HEK293 (cell line): ENCODE results near the gene CEBPG.

Experiments
- CTCF ChIA-PET: fragments of 350-600 bp; formaldehyde crosslinking; extraction: SDS; loops from one replicate; lab custom pipeline; 2021; ENCODE audit warnings: antibody characterized with exemption; lab: Yijun Ruan, JAX
- POLR2A ChIA-PET: fragments of 300-600 bp; formaldehyde crosslinking; extraction: SDS; loops from one replicate; lab custom pipeline; 2020; ENCODE audit warnings: antibody characterized with exemption, inconsistent platforms; lab: Yijun Ruan, JAX
- H3K27ac ChIP-seq: fragments of 200-500 bp; sonication (Bioruptor generic); 2 replicates; pipeline ENCODE4 v1.5.1; 2014; ENCODE audit warnings: low read depth, low read length, control low read depth, inconsistent platforms; ENCODE audit errors: extremely low read depth
- H3K36me3 ChIP-seq, 2 experiments: fragments of 200-500 bp in 1 of 2; sonication (Bioruptor generic) in 1 of 2; 1 replicate in 1 of 2; 2 replicates in 1 of 2; pipeline ENCODE4 v1.5.1; 2014 to 2017; ENCODE audit warnings: inconsistent platforms in 2 of 2, low read length in 2 of 2; ENCODE audit not compliant: control insufficient read depth in 2 of 2, insufficient read depth in 1 of 2
- H3K4me1 ChIP-seq: fragments of 200-500 bp; sonication (Bioruptor generic); 2 replicates; pipeline ENCODE4 v1.5.1; 2014; ENCODE audit warnings: mild to moderate bottlenecking, low read length, inconsistent platforms; ENCODE audit not compliant: control insufficient read depth, insufficient read depth
- H3K4me3 ChIP-seq: 2 replicates; pipeline ENCODE4 v1.5.1; 2011; ENCODE audit warnings: low read depth, mild to moderate bottlenecking, control low read depth, low read length, moderate library complexity
- H3K9me3 ChIP-seq: fragments of 200-500 bp; sonication (Bioruptor generic); 2 replicates; pipeline ENCODE4 v1.5.1; 2014; ENCODE audit warnings: low read depth, low read length, inconsistent platforms; ENCODE audit not compliant: control insufficient read depth, insufficient read depth
- GLIS1 ChIP-seq: fragments of 450-650 bp; formaldehyde crosslinking; IDR thresholded peaks from 2 replicates; pipeline ENCODE4 v1.5.1; 2016; ENCODE audit warnings: missing biosample characterization, missing genetic modification characterization
- GLIS2 ChIP-seq: fragments of 450-650 bp; formaldehyde crosslinking; IDR thresholded peaks from 2 replicates; pipeline ENCODE4 v1.5.1; 2016; ENCODE audit warnings: missing biosample characterization, missing genetic modification characterization
- IKZF3 ChIP-seq: fragments of 450-650 bp; IDR thresholded peaks from 2 replicates; pipeline ENCODE4 v1.5.0; 2018; ENCODE audit warnings: missing biosample characterization, mild to moderate bottlenecking, missing genetic modification characterization, moderate library complexity
- KLF7 ChIP-seq: fragments of 450-650 bp; formaldehyde crosslinking; IDR thresholded peaks from 2 replicates; pipeline ENCODE4 v1.5.1; 2016; ENCODE audit warnings: missing biosample characterization, missing genetic modification characterization, borderline replicate concordance
- KLF9 ChIP-seq: fragments of 450-650 bp; formaldehyde crosslinking; IDR thresholded peaks from 2 replicates; pipeline ENCODE4 v1.5.1; 2016; ENCODE audit warnings: missing biosample characterization, missing genetic modification characterization, low read depth
- SALL2 ChIP-seq: fragments of 450-650 bp; formaldehyde crosslinking; IDR thresholded peaks from 2 replicates; pipeline ENCODE4 v1.5.0; 2017; ENCODE audit warnings: missing biosample characterization, mild to moderate bottlenecking, missing genetic modification characterization, borderline replicate concordance
- ZBTB17 ChIP-seq: fragments of 450-650 bp; formaldehyde crosslinking; IDR thresholded peaks from 2 replicates; pipeline ENCODE4 v1.5.1; 2016; ENCODE audit warnings: missing biosample characterization, missing genetic modification characterization
- ZIC2 ChIP-seq: fragments of 450-650 bp; formaldehyde crosslinking; IDR thresholded peaks from 2 replicates; pipeline ENCODE4 v1.5.1; 2016; ENCODE audit warnings: missing biosample characterization, missing genetic modification characterization
- ZNF510 ChIP-seq: fragments of 450-650 bp; formaldehyde crosslinking; IDR thresholded peaks from 2 replicates; pipeline ENCODE4 v1.5.1; 2018; ENCODE audit warnings: mild to moderate bottlenecking, missing genetic modification characterization, missing biosample characterization; ENCODE audit not compliant: insufficient replicate concordance
- ZNF600 ChIP-seq: fragments of 450-650 bp; formaldehyde crosslinking; IDR thresholded peaks from 2 replicates; pipeline ENCODE4 v1.5.1; 2016; ENCODE audit warnings: missing biosample characterization, missing genetic modification characterization
- ZNF610 ChIP-seq: fragments of 450-650 bp; formaldehyde crosslinking; IDR thresholded peaks from 2 replicates; pipeline ENCODE4 v1.5.1; 2016; ENCODE audit warnings: missing biosample characterization, missing genetic modification characterization, borderline replicate concordance
- TF ChIP-seq, protein P1 (sequence below): fragments of 450-650 bp; formaldehyde crosslinking; IDR thresholded peaks from 2 replicates; pipeline ENCODE4 v1.5.1; 2016; ENCODE audit warnings: missing biosample characterization, missing genetic modification characterization
- TF ChIP-seq, protein P2 (sequence below): fragments of 450-650 bp; formaldehyde crosslinking; IDR thresholded peaks from 2 replicates; pipeline ENCODE4 v1.5.1; 2016; ENCODE audit warnings: missing biosample characterization, missing genetic modification characterization
- TF ChIP-seq, protein P3 (sequence below): fragments of 450-650 bp; formaldehyde crosslinking; IDR thresholded peaks from 2 replicates; pipeline ENCODE4 v1.5.1; 2016; ENCODE audit warnings: missing biosample characterization, missing genetic modification characterization

Gene CEBPG

DNA sequence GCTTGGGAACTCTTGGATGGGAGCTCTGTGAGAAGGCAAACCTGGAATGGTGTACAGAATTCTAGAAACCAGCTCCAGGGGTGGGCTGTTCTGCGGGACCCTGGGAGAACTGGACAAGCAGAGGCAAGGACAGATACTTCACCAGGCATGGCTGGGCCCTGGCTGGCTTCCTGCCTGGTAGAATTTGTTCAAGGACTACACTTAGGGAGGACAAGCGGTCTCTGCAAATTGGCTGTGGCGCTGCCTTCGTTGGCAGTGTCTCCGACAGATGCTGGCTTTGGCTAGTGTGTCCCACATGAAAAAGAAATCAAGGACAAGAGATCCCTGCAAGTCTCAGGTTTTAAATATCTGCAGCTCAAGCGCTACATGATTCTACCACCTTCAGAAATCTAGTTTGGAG lies 12.4 kb downstream of the CEBPG start:
- POLR2A ChIA-PET = interaction anchor here (1.0 to 5.1 kb wide), 3 partner anchors 9 to 83 kb away, joined by 3 to 44 read pairs (median 6); partner anchors contain the start of genes CEBPA and CEBPG

DNA sequence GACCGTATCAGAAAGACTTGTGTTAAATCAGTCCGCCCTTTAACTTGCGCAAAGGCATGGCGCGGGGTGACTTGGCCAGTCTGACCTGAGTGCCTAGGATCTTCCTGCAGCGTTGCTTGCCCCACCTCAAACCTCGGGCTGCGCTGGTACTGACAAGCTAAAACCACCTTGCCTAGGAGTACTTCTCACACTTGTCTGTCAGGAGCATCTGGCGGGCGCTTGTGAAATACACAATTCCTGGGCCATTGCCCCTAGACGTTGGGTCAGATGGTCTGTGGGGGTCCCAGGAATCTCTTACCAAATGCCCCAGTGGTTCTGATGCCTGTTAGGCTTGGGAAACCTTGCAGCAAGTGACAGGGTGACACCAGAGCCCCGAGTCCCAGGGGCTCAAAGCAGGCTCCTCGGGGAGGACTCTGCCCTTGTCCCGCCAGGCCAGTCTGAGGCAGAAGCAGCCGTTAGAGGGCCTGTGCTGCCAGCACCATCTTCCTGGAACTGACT lies 12.9 kb downstream of the CEBPG start:
- TF ChIP-seq, protein P1, sequence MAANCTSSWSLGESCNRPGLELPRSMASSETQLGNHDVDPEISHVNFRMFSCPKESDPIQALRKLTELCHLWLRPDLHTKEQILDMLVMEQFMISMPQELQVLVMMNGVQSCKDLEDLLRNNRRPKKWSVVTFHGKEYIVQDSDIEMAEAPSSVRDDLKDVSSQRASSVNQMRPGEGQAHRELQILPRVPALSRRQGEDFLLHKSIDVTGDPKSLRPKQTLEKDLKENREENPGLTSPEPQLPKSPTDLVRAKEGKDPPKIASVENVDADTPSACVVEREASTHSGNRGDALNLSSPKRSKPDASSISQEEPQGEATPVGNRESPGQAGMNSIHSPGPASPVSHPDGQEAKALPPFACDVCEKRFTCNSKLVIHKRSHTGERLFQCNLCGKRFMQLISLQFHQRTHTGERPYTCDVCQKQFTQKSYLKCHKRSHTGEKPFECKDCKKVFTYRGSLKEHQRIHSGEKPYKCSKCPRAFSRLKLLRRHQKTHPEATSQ (tag by site-specific recombination) = no peak
- peak; percentile 59 for TF ChIP-seq ZNF600

More for the DNA sequence above, 12.4 kb downstream of the CEBPG start:
- H3K4me1 ChIP-seq = peaks cover 26% of the 10 kb centered on the region
- no peak for TF ChIP-seq SALL2 (tag by site-specific recombination)
- TF ChIP-seq, protein P2, sequence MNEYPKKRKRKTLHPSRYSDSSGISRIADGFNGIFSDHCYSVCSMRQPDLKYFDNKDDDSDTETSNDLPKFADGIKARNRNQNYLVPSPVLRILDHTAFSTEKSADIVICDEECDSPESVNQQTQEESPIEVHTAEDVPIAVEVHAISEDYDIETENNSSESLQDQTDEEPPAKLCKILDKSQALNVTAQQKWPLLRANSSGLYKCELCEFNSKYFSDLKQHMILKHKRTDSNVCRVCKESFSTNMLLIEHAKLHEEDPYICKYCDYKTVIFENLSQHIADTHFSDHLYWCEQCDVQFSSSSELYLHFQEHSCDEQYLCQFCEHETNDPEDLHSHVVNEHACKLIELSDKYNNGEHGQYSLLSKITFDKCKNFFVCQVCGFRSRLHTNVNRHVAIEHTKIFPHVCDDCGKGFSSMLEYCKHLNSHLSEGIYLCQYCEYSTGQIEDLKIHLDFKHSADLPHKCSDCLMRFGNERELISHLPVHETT = no peak
- TF ChIP-seq, protein P3, sequence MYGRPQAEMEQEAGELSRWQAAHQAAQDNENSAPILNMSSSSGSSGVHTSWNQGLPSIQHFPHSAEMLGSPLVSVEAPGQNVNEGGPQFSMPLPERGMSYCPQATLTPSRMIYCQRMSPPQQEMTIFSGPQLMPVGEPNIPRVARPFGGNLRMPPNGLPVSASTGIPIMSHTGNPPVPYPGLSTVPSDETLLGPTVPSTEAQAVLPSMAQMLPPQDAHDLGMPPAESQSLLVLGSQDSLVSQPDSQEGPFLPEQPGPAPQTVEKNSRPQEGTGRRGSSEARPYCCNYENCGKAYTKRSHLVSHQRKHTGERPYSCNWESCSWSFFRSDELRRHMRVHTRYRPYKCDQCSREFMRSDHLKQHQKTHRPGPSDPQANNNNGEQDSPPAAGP = no peak
- no peak for TF ChIP-seq ZBTB17
- peak; percentile 8; the same call in 1 of the 2 replicates for TF ChIP-seq IKZF3 (tag by site-specific recombination)
- H3K27ac ChIP-seq = no peak overlapping the region
- H3K36me3 ChIP-seq = peaks cover 14 to 24% of the 10 kb centered on the region in 2 experiments
- no peaks in the 10 kb centered on the region for H3K9me3 ChIP-seq
- H3K4me3 ChIP-seq = no peak overlapping the region
- CTCF ChIA-PET = interaction anchor here (0.9 to 3.0 kb wide), 4 partner anchors 10 to 171 kb away, joined by 3 to 13 read pairs (median 6); no protein-coding TSS in a partner anchor

DNA sequence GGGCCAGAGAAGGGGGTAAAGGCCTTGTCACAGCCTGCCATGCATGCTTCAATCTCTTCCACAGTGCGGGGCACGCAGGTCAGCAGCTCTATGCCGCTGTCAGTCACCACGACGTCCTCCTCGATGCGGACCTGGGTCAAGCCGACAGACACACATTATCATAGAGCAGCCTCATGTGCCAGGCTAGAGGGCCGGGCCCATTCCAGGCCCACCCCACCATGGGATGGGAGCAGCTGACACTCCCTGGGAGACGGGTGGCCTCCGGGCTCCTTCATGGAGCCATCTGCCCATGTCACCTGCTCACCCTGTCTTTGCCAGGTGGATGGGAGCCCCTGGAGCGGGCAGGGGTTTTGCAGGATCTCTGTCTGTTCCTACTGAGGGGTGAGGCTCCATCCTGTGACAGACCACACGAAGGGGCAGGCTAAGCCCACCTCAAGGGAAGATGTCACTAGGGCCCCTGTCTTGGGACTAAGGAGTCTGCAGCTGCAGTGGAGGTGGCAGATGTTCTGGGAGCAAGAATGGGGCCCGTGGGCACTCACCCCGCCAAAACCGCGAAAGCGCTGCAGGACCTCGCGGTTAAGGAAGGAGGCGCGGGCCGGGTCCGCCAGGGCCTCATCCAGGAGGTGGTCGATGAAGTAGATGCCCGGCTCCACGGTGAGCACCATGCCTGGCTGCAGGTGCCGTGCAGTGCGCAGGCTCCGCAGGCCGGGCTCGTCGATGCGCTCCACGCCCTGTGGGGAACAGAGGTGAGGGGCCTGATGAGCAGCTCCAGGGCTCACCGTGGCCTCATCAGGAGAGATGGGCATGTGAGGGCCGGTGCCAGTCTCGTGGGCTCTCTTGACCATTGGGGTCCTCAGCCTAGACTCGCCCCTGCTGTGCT lies 14.1 kb downstream of the CEBPG start:
- TF ChIP-seq ZNF600 (peak; percentile 72), ZIC2 (tag by site-specific recombination) (peak; percentile 27; the same call in 1 of the 2 replicates), KLF7 (tag by site-specific recombination) (no peak), GLIS2 (tag by site-specific recombination) (0 out of 2 replicates have a peak, but pooled peaks have one; percentile 50), ZNF610 (tag by site-specific recombination) (no peak), KLF9 (tag by site-specific recombination) (no peak), GLIS1 (tag by site-specific recombination) (peak; percentile 27; the same call in 1 of the 2 replicates), ZNF510 (tag by site-specific recombination) (no peak)
- peaks cover 10 to 14% of the 10 kb centered on the region in 2 experiments for H3K36me3 ChIP-seq
- POLR2A ChIA-PET = interaction anchor here (1.3 kb wide), 1 partner anchor 10 kb away, joined by 5 read pairs; no protein-coding TSS in a partner anchor
- no peak overlapping the region for H3K27ac ChIP-seq
- no peak overlapping the region for H3K4me3 ChIP-seq
- peaks cover 24% of the 10 kb centered on the region for H3K4me1 ChIP-seq
- no peaks in the 10 kb centered on the region for H3K9me3 ChIP-seq
- CTCF ChIA-PET = interaction anchor here (0.5 to 1.5 kb wide), 4 partner anchors 8 to 146 kb away, joined by 3 to 7 read pairs (median 4); no protein-coding TSS in a partner anchor

More for the DNA sequence above, 12.9 kb downstream of the CEBPG start:
- Histone ChIP-seq H3K36me3 (peaks cover 10 to 19% of the 10 kb centered on the region in 2 experiments), H3K4me3 (no peak overlapping the region), H3K9me3 (no peaks in the 10 kb centered on the region), H3K4me1 (peaks cover 22% of the 10 kb centered on the region), H3K27ac (no peak overlapping the region)
- ChIA-PET POLR2A (interaction anchor here (1.0 to 5.1 kb wide), 3 partner anchors 9 to 84 kb away, joined by 3 to 44 read pairs (median 6); partner anchors contain the start of genes CEBPA and CEBPG), CTCF (interaction anchor here (0.9 to 3.0 kb wide), 4 partner anchors 10 to 172 kb away, joined by 3 to 13 read pairs (median 6); no protein-coding TSS in a partner anchor)
